Measurements from ENCODE around the gene NUTM1. TPM values are rescaled to one million over a fixed set of nuclear protein-coding genes. Genes with fewer than 3 reads are reported as not detected.

The NUTM1 gene
- polyA plus RNA-seq, 5 donors: 0.03 to 0.07 TPM; not detected in 3

Other genes starting within 250 kb of the NUTM1 start
- 10 to 100 TPM; 52.6 to 66.1 (median 56.9) TPM for gene EMC7, start 241.5 kb upstream of the NUTM1 start, polyA plus RNA-seq (ENCODE audit: insufficient read depth in 1 of 5, insufficient read length in 5 of 5, low replicate concordance in 1 of 5)
- 1 to 10 TPM; 1.9 to 2.3 (median 2.0) TPM for gene PGBD4, start 241.2 kb upstream of the NUTM1 start, polyA plus RNA-seq (ENCODE audit: insufficient read depth in 1 of 5, insufficient read length in 5 of 5, low replicate concordance in 1 of 5)
- gene KATNBL1, start 133.2 kb upstream of the NUTM1 start, polyA plus RNA-seq (ENCODE audit: insufficient read depth in 1 of 5, insufficient read length in 5 of 5, low replicate concordance in 1 of 5): 100 to 1,000 TPM in 2 of 5 donors, 10 to 100 TPM in 3; 74.3 to 119 (median 89.3) TPM
- gene EMC4, start 118.3 kb upstream of the NUTM1 start, polyA plus RNA-seq (ENCODE audit: insufficient read depth in 1 of 5, insufficient read length in 5 of 5, low replicate concordance in 1 of 5): 100 to 1,000 TPM; 113 to 127 (median 118) TPM
- 10 to 100 TPM; 18.1 to 39.2 (median 29.9) TPM for gene SLC12A6, start 5.5 kb upstream of the NUTM1 start, polyA plus RNA-seq (ENCODE audit: insufficient read depth in 1 of 5, insufficient read length in 5 of 5, low replicate concordance in 1 of 5)
- gene NOP10, start 179 bp upstream of the NUTM1 start, polyA plus RNA-seq (ENCODE audit: insufficient read depth in 1 of 5, insufficient read length in 5 of 5, low replicate concordance in 1 of 5): 100 to 1,000 TPM in 4 of 5 donors, 10 to 100 TPM in 1; 97.6 to 131 (median 113) TPM
- 10 to 100 TPM; 41.0 to 58.4 (median 42.5) TPM for gene LPCAT4, start 23.9 kb downstream of the NUTM1 start, polyA plus RNA-seq (ENCODE audit: insufficient read depth in 1 of 5, insufficient read length in 5 of 5, low replicate concordance in 1 of 5)
- 100 to 1,000 TPM; 176 to 314 (median 201) TPM for gene GOLGA8A, start 94.5 kb downstream of the NUTM1 start, polyA plus RNA-seq (ENCODE audit: insufficient read depth in 1 of 5, insufficient read length in 5 of 5, low replicate concordance in 1 of 5)
- 100 to 1,000 TPM; 108 to 251 (median 201) TPM for gene GOLGA8B, start 240.3 kb downstream of the NUTM1 start, polyA plus RNA-seq (ENCODE audit: insufficient read depth in 1 of 5, insufficient read length in 5 of 5, low replicate concordance in 1 of 5)